Testis (tissue), 3 donors: Measurements from ENCODE around the gene TENM4. TPM values are rescaled to one million over a fixed set of nuclear protein-coding genes. Genes with fewer than 3 reads are reported as not detected.

Experiments used
- DNase-seq: peaks from one replicate; pipeline ENCODE4 v3.0.0-alpha.2; 2019
- H3K27ac ChIP-seq, 2 donors: fragments of 200-600 bp; sonication (generic); one replicate each; pipeline ENCODE4 v1.5.1; 2019
- H3K27me3 ChIP-seq: fragments of 200-600 bp; sonication (generic); one replicate; pipeline ENCODE4 v1.5.1; 2019
- H3K36me3 ChIP-seq: fragments of 200-600 bp; sonication (generic); one replicate; pipeline ENCODE4 v1.5.1; 2017; ENCODE audit warnings: low read depth; ENCODE audit errors: missing control alignments
- H3K4me1 ChIP-seq: fragments of 200-600 bp; sonication (generic); one replicate; pipeline ENCODE4 v1.5.1; 2019
- H3K4me3 ChIP-seq, 2 donors: fragments of 200-600 bp; sonication (generic); one replicate each; pipeline ENCODE4 v1.5.1; 2017 to 2019
- H3K9me3 ChIP-seq: fragments of 200-600 bp; sonication (generic); one replicate; pipeline ENCODE4 v1.5.1; 2017
- CTCF ChIP-seq, 3 experiments: fragments of 450-650 bp in 2 of 3; fragments of 200-600 bp in 1 of 3; sonication (generic) in 1 of 3; IDR thresholded peaks; one replicate each; pipeline ENCODE4 v1.5.1; 2016 to 2019; ENCODE audit warnings: antibody characterized with exemption in 3 of 3, mild to moderate bottlenecking in 2 of 3, moderate library complexity in 1 of 3
- POLR2A ChIP-seq: fragments of 450-650 bp; IDR thresholded peaks from one replicate; pipeline ENCODE4 v1.6.1; 2017; ENCODE audit warnings: antibody characterized with exemption, mild to moderate bottlenecking, moderate library complexity
- WGBS, 2 donors: methylation state at CpG; one replicate each; pipeline ENCODE4 v1.1.5; 2018; 5-methylcytosine and 5-hydroxymethylcytosine counted together
- intact Hi-C: fragments of 100-400 bp; cut with DNase I; formaldehyde crosslinking; loops from one replicate; pipeline ENCODE4 v1.15.1; 2023; ENCODE audit warnings: low total_unique reads
- polyA plus RNA-seq: library from polyadenylated mRNA; stranded (reverse); fragments of 350-450 nt; fragmentation: Illumina TruSeq; extraction: RNeasy Lipid Tissue Mini Kit (QIAGEN cat#74804); gene quantifications from one replicate; pipeline ENCODE4 v1.2.3, GENCODE V29; 2014; ENCODE audit warnings: low read depth, low replicate concordance; ENCODE audit not compliant: insufficient read depth
- total RNA-seq, 2 donors: library from RNA; depleted of rRNA; stranded (reverse); fragments of >200 nt; gene quantifications; one replicate each; pipeline ENCODE4 v1.2.3, GENCODE V29; 2016

Gene TENM4
- total and polyA plus RNA-seq, 3 donors from 2014 or later = 10.6 to 17.9 (median 11.4) TPM

DNA sequence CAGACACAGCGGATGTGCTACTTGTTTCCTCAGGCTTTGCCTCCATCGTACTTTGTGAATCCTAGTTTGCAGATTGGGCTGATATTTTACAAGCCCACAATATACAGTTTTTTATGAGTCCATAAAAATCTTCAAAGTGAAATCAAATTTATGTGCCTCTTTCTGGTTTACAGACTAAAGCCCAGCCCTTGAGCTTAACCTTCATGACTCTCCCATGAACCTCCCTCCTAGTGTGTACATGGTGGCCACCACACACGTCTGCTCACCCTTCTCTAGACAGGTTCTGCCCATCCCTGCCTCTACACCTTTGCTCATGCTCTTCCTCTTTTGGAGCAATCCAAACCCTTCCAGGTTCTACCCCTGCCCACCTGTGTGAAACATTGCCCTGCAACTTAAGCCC is 129.4 kb downstream of the TENM4 start:
- WGBS, 2 donors = 93 to 98% methylated on average over 3 of the region's 3 CpGs
- Histone ChIP-seq H3K36me3 (no peaks in the 10 kb centered on the region), H3K27me3 (no peaks in the 10 kb centered on the region), H3K4me3 (no peak overlapping the region), H3K4me1 (no peaks in the 10 kb centered on the region), H3K27ac (no peak overlapping the region), H3K9me3 (no peaks in the 10 kb centered on the region)
- DNase-seq = no peak
- no peak for TF ChIP-seq POLR2A
- intact Hi-C loops = no loop called here

GRCh38 chr11:79309407-79309806 is 131.4 kb downstream of the TENM4 start:
- 62 to 72% methylated on average over 5 of the region's 5 CpGs for WGBS, 2 donors
- TF ChIP-seq CTCF (IDR thresholded peaks at IDR 0.05) (no peak), POLR2A (no peak)
- H3K36me3 ChIP-seq = no peaks in the 10 kb centered on the region
- no peaks in the 10 kb centered on the region for H3K9me3 ChIP-seq
- no peak overlapping the region for H3K27ac ChIP-seq
- DNase-seq = no peak
- intact Hi-C loops = no loop called here
- no peaks in the 10 kb centered on the region for H3K4me1 ChIP-seq
- no peaks in the 10 kb centered on the region for H3K27me3 ChIP-seq
- no peak overlapping the region for H3K4me3 ChIP-seq

DNA sequence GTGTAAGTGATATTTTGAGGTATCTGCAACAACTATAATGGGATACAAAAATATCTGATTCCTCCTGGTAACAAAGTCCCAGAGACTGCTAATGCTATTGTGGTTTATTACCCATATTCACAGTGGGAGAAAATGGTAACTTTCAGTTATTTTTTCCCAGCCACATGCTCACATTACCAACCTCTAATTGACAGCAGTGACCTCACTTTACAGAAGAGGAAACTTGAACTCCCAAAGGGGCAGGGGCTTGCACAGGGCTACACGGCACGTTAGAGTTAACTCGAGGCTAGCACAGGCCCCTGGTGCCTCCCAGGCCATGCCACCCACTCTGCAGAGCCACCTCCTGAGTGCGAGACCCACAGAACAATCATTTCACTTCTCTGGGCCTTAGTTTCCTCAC is 132.4 kb downstream of the TENM4 start:
- DNase-seq = no peak
- H3K36me3 ChIP-seq = no peaks in the 10 kb centered on the region
- H3K4me3 ChIP-seq = no peak overlapping the region
- TF ChIP-seq POLR2A = no peak
- TF ChIP-seq CTCF (IDR thresholded peaks at IDR 0.05) = no peak
- H3K27ac ChIP-seq = no peak overlapping the region
- H3K27me3 ChIP-seq = no peaks in the 10 kb centered on the region
- WGBS, 2 donors = 85 to 86% methylated on average over 4 of the region's 4 CpGs
- no peaks in the 10 kb centered on the region for H3K4me1 ChIP-seq
- no peaks in the 10 kb centered on the region for H3K9me3 ChIP-seq
- intact Hi-C loops = no loop called here

DNA sequence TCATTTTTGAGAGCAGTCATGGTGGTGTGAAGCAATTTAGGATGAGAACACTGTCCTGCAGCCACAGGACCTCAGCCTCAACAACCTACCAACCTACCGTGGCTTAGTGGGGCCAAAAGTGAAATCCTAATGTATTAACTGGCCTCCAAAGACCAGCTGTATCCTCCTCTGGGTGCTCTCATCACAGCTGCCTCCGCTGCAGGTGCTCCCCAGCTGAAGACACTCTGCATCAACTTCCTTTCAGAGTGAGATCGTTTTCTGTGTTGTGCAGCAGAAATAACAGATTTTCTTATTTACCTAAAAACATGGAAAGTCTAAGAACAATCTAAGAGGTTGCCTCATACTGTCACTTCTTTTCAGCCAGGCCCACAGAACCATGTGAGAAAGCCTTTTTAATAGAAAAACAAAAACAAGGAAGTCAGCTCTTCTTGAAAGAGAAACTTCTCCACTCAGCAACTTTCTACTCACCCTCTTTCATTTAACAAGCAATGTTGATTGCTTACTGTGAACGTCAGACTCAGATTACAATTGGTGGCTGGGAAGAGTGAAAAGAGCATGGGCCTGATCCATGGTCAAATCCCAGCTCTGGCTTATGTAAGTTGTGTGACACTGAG is 136.1 kb downstream of the TENM4 start:
- Histone ChIP-seq H3K4me1 (no peaks in the 10 kb centered on the region), H3K9me3 (no peaks in the 10 kb centered on the region), H3K27me3 (no peaks in the 10 kb centered on the region), H3K27ac (no peak overlapping the region), H3K36me3 (no peaks in the 10 kb centered on the region), H3K4me3 (no peak overlapping the region)
- 65 to 70% methylated on average over 4 of the region's 4 CpGs for WGBS, 2 donors
- intact Hi-C loops = no loop called here
- DNase-seq = no peak
- TF ChIP-seq CTCF (IDR thresholded peaks at IDR 0.05) (no peak), POLR2A (no peak)

GRCh38 chr11:79296141-79296540 is 144.7 kb downstream of the TENM4 start:
- DNase-seq = no peak
- Histone ChIP-seq H3K27me3 (no peaks in the 10 kb centered on the region), H3K9me3 (no peaks in the 10 kb centered on the region), H3K36me3 (no peaks in the 10 kb centered on the region), H3K4me1 (no peaks in the 10 kb centered on the region), H3K27ac (no peak overlapping the region), H3K4me3 (no peak overlapping the region)
- intact Hi-C loops = no loop called here
- TF ChIP-seq POLR2A (no peak), CTCF (IDR thresholded peaks at IDR 0.05) (no peak)
- WGBS, 2 donors = 73 to 74% methylated on average over 3 of the region's 3 CpGs
